Gastrocnemius medialis (tissue), 4 donors: Measurements from ENCODE around the gene ZFP1. TPM values are rescaled to one million over a fixed set of nuclear protein-coding genes. Genes with fewer than 3 reads are reported as not detected.

Source experiments
- ATAC-seq, 2 donors: fragments of 150-250 bp; one replicate each; pipeline ENCODE4 v1.9.1; 2016
- DNase-seq, 2 donors: peaks; one replicate each; pipeline ENCODE4 v3.0.0-alpha.2; 2019
- H3K27ac ChIP-seq, 4 donors: fragments of 200-600 bp; sonication (generic); 1 replicate in 1 of 4; 2 replicates in 3 of 4; pipeline ENCODE4 v1.5.1; 2016 to 2018; ENCODE audit warnings: mild to moderate bottlenecking in 2 of 4, moderate library complexity in 1 of 4
- H3K27me3 ChIP-seq, 3 donors: fragments of 200-600 bp; sonication (generic) in 2 of 3; 1 replicate in 1 of 3; 2 replicates in 2 of 3; pipeline versions ENCODE4 v1.5.1 to v1.6.0; 2016 to 2019; ENCODE audit warnings: mild to moderate bottlenecking in 1 of 3, moderate library complexity in 1 of 3
- H3K36me3 ChIP-seq, 2 donors: fragments of 200-600 bp; sonication (generic) in 1 of 2; one replicate each; pipeline ENCODE4 v1.5.1; 2017 to 2018
- H3K4me1 ChIP-seq, 2 donors: fragments of 200-600 bp; sonication (generic) in 1 of 2; one replicate each; pipeline ENCODE4 v1.5.1; 2016 to 2017; ENCODE audit warnings: mild to moderate bottlenecking in 2 of 2
- H3K4me3 ChIP-seq, 4 donors: fragments of 200-600 bp; sonication (generic) in 3 of 4; 1 replicate in 1 of 4; 2 replicates in 3 of 4; pipeline ENCODE4 v1.5.1; 2016 to 2019; ENCODE audit warnings: mild to moderate bottlenecking in 2 of 4
- H3K9me3 ChIP-seq, 3 donors: fragments of 200-600 bp; sonication (generic) in 2 of 3; 1 replicate in 1 of 3; 2 replicates in 2 of 3; pipeline ENCODE4 v1.5.1; 2016 to 2019
- CTCF ChIP-seq, 5 experiments: fragments of 450-650 bp in 3 of 5; fragments of 200-600 bp in 2 of 5; sonication (generic) in 2 of 5; IDR thresholded peaks in 4 of 5; conservative IDR thresholded peaks in 1 of 5; 1 replicate in 4 of 5; 2 replicates in 1 of 5; pipeline ENCODE4 v1.5.1; 2016 to 2019; ENCODE audit warnings: antibody characterized with exemption in 5 of 5, mild to moderate bottlenecking in 3 of 5, moderate library complexity in 3 of 5
- POLR2A ChIP-seq, 2 donors: fragments of 450-650 bp; IDR thresholded peaks; one replicate each; pipeline ENCODE4 v1.6.1; 2017; ENCODE audit warnings: antibody characterized with exemption in 2 of 2, mild to moderate bottlenecking in 2 of 2, moderate library complexity in 2 of 2
- in situ Hi-C, 4 donors: fragments of 200-750 bp; cut with MboI; loops; one replicate each; pipeline versions ENCODE4 v1.15.0 to v1.8.0; 2017; ENCODE audit warnings: low sequenced_read_pairs in 4 of 4
- intact Hi-C: fragments of 100-400 bp; cut with DNase I; formaldehyde crosslinking; loops from one replicate; pipeline ENCODE4 v1.15.1; 2023; ENCODE audit warnings: low total_unique reads
- total RNA-seq, 4 donors: library from RNA; depleted of rRNA; stranded (reverse); fragments of >200 nt; gene quantifications; one replicate each; pipeline versions ENCODE4 v1.1.0 to v1.2.3, GENCODE V29; 2016

ZFP1 gene
- total RNA-seq, result 10 to 100 TPM in 1 of 4 donors, 1 to 10 TPM in 3; 4.1 to 11.0 (median 6.5) TPM

GRCh38 chr16:75148311-75149195 is at the start of gene ZFP1:
Gene ZFP1 (plus strand): TSS chr16:75148524. CDS start chr16:75152952, 4,428 bp downstream.
- in situ Hi-C loops, result no loop called here
- DNase-seq (peak; percentile 92 to 95), ATAC-seq (peak; percentile 97 to 98)
- TF ChIP-seq POLR2A (IDR thresholded peaks at IDR 0.05), result peak; percentile 63 to 74
- no peak for TF ChIP-seq CTCF (IDR thresholded peaks at IDR 0.05 in 4 of 5, conservative IDR thresholded peaks at IDR 0.05 in 1 of 5)
- Histone ChIP-seq H3K27ac (peak within 1 kb of the TSS; percentile 97 to 100 (median 98)), H3K36me3 (peaks cover 0 to 14% of the 10 kb centered on the region in 2 donors), H3K9me3 (peaks cover 0 to 6% (median 0%) of the 10 kb centered on the region in 3 donors), H3K4me3 (peak within 1 kb of the TSS; percentile 80 to 100 (median 95)), H3K4me1 (peaks cover 3 to 8% of the 10 kb centered on the region in 2 donors), H3K27me3 (no peaks in the 10 kb centered on the region)
- intact Hi-C loops, result loop anchor here (1.0 to 10.0 kb wide), 4 partner anchors 32 to 474 kb away; partner anchors contain the start of genes ADAT1, CFDP1, LDHD and TMEM231

- no peak overlapping the region for H3K4me3 ChIP-seq
- intact Hi-C loops, result no loop called here
- peak overlapping the region; percentile 64 to 80 (median 68) for H3K27ac ChIP-seq
- in situ Hi-C loops, result no loop called here
- peaks cover 35 to 37% of the 10 kb centered on the region in 2 donors for H3K4me1 ChIP-seq
- DNase-seq (no peak), ATAC-seq (no peak)
- H3K36me3 ChIP-seq, result no peaks in the 10 kb centered on the region
- no peaks in the 10 kb centered on the region for H3K27me3 ChIP-seq
- no peaks in the 10 kb centered on the region for H3K9me3 ChIP-seq
- TF ChIP-seq POLR2A (IDR thresholded peaks at IDR 0.05), result no peak
- no peak for TF ChIP-seq CTCF (IDR thresholded peaks at IDR 0.05 in 4 of 5, conservative IDR thresholded peaks at IDR 0.05 in 1 of 5)
Measured at GRCh38 chr16:75099075-75099667, 49.2 kb upstream of the ZFP1 start.

GRCh38 chr16:75099738-75100602 is 48.4 kb upstream of the ZFP1 start:
- no peak for DNase-seq
- intact Hi-C loops, result no loop called here

More at GRCh38 chr16:75099738-75100602, 48.4 kb upstream of the ZFP1 start:
- H3K4me3 ChIP-seq, result no peak overlapping the region
- H3K9me3 ChIP-seq, result no peaks in the 10 kb centered on the region
- H3K36me3 ChIP-seq, result no peaks in the 10 kb centered on the region
- H3K4me1 ChIP-seq, result peaks cover 43 to 45% of the 10 kb centered on the region in 2 donors
- H3K27ac ChIP-seq, result peak overlapping the region; percentile 64 to 80 (median 68)
- TF ChIP-seq CTCF (IDR thresholded peaks at IDR 0.05 in 4 of 5, conservative IDR thresholded peaks at IDR 0.05 in 1 of 5) (no peak), POLR2A (IDR thresholded peaks at IDR 0.05) (no peak)
- in situ Hi-C loops, result no loop called here
- H3K27me3 ChIP-seq, result no peaks in the 10 kb centered on the region
- ATAC-seq, result no peak
